Measurements from ENCODE around the gene FEM1B. TPM values are rescaled to one million over a fixed set of nuclear protein-coding genes. Genes with fewer than 3 reads are reported as not detected.

The FEM1B gene
- polyA plus RNA-seq, 3 donors = 21.5 to 26.4 (median 26.0) TPM

GRCh38 chr15:68241088-68241935 lies 36.2 kb upstream of the FEM1B start:
- peaks cover 0 to 2% (median 2%) of the 10 kb centered on the region in 3 donors for H3K27me3 Mint-ChIP-seq (ENCODE audit: low read depth in 3 of 3)
- H3K36me3 Mint-ChIP-seq = peaks cover 3% of the 10 kb centered on the region in 2 donors
- H3K4me3 Mint-ChIP-seq = no peak overlapping the region
- no peak for DNase-seq
- no peak overlapping the region for H3K9ac ChIP-seq (ENCODE audit: insufficient read depth, low read length, poor library complexity, severe bottlenecking)
- no peak overlapping the region for H2AFZ ChIP-seq (ENCODE audit: insufficient read depth, low read depth, low read length, poor library complexity, severe bottlenecking)
- H3K27me3 ChIP-seq (ENCODE audit: control insufficient read depth in 2 of 2, insufficient read depth in 2 of 2, low read length in 2 of 2) = no peaks in the 10 kb centered on the region
- no peak overlapping the region for H3K4me2 ChIP-seq (replicated peaks; ENCODE audit: extremely low read depth, low read length, poor library complexity, severe bottlenecking)
- no peaks in the 10 kb centered on the region for H3K36me3 ChIP-seq (replicated peaks in 1 of 2; ENCODE audit: control insufficient read depth in 1 of 2, insufficient read depth in 2 of 2, low read length in 2 of 2)
- intact Hi-C loops (cut with micrococcal nuclease) = no loop called here
- H4K20me1 ChIP-seq (ENCODE audit: insufficient read depth, low read length) = no peaks in the 10 kb centered on the region
- no peaks in the 10 kb centered on the region for H3K4me1 ChIP-seq (ENCODE audit: control insufficient read depth in 1 of 2, insufficient read depth in 2 of 2, low read length in 2 of 2)
- 100% methylated on average over 1 of the region's 5 CpGs for WGBS (ENCODE audit: insufficient coverage)
- H3K27ac Mint-ChIP-seq = no peak overlapping the region
- H3K4me3 ChIP-seq (replicated peaks in 1 of 3; ENCODE audit: low read depth in 2 of 3, low read length in 3 of 3) = no peak overlapping the region
- no peaks in the 10 kb centered on the region for H3K4me1 Mint-ChIP-seq
- H3K9me3 ChIP-seq (replicated peaks in 1 of 2; ENCODE audit: control insufficient read depth in 1 of 2, insufficient read depth in 1 of 2, low read length in 2 of 2) = peaks cover 10 to 17% of the 10 kb centered on the region in 2 donors
- TF ChIP-seq, protein P1, sequence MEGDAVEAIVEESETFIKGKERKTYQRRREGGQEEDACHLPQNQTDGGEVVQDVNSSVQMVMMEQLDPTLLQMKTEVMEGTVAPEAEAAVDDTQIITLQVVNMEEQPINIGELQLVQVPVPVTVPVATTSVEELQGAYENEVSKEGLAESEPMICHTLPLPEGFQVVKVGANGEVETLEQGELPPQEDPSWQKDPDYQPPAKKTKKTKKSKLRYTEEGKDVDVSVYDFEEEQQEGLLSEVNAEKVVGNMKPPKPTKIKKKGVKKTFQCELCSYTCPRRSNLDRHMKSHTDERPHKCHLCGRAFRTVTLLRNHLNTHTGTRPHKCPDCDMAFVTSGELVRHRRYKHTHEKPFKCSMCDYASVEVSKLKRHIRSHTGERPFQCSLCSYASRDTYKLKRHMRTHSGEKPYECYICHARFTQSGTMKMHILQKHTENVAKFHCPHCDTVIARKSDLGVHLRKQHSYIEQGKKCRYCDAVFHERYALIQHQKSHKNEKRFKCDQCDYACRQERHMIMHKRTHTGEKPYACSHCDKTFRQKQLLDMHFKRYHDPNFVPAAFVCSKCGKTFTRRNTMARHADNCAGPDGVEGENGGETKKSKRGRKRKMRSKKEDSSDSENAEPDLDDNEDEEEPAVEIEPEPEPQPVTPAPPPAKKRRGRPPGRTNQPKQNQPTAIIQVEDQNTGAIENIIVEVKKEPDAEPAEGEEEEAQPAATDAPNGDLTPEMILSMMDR (IDR thresholded peaks at IDR 0.05) = no peak
- H3K27ac ChIP-seq (ENCODE audit: low read depth in 1 of 2, low read length in 2 of 2) = no peak overlapping the region
- H3K79me2 ChIP-seq (ENCODE audit: insufficient read depth, low read length) = no peaks in the 10 kb centered on the region
- peaks cover 11 to 27% (median 21%) of the 10 kb centered on the region in 7 donors for H3K9me3 Mint-ChIP-seq

GRCh38 chr15:68244235-68244634 lies 33.3 kb upstream of the FEM1B start:
- Histone ChIP-seq H3K79me2 (ENCODE audit: insufficient read depth, low read length) (no peaks in the 10 kb centered on the region), H3K4me2 (replicated peaks; ENCODE audit: extremely low read depth, low read length, poor library complexity, severe bottlenecking) (no peak overlapping the region), H3K27me3 (ENCODE audit: control insufficient read depth in 2 of 2, insufficient read depth in 2 of 2, low read length in 2 of 2) (no peaks in the 10 kb centered on the region), H4K20me1 (ENCODE audit: insufficient read depth, low read length) (no peaks in the 10 kb centered on the region), H3K9me3 (replicated peaks in 1 of 2; ENCODE audit: control insufficient read depth in 1 of 2, insufficient read depth in 1 of 2, low read length in 2 of 2) (peaks cover 10 to 17% of the 10 kb centered on the region in 2 donors), H3K4me1 (ENCODE audit: control insufficient read depth in 1 of 2, insufficient read depth in 2 of 2, low read length in 2 of 2) (peaks cover 9 to 12% of the 10 kb centered on the region in 2 donors), H3K4me3 (replicated peaks in 1 of 3; ENCODE audit: low read depth in 2 of 3, low read length in 3 of 3) (no peak overlapping the region), H3K27ac (ENCODE audit: low read depth in 1 of 2, low read length in 2 of 2) (no peak overlapping the region), H3K9ac (ENCODE audit: insufficient read depth, low read length, poor library complexity, severe bottlenecking) (no peak overlapping the region), H2AFZ (ENCODE audit: insufficient read depth, low read depth, low read length, poor library complexity, severe bottlenecking) (no peak overlapping the region), H3K36me3 (replicated peaks in 1 of 2; ENCODE audit: control insufficient read depth in 1 of 2, insufficient read depth in 2 of 2, low read length in 2 of 2) (no peaks in the 10 kb centered on the region)
- no CpG with 5 or more reads among the region's 1 CpG for WGBS (ENCODE audit: insufficient coverage)
- Mint-ChIP-seq H3K36me3 (peaks cover 3% of the 10 kb centered on the region in 2 donors), H3K4me3 (no peak overlapping the region), H3K4me1 (peaks cover 9% of the 10 kb centered on the region), H3K9me3 (peaks cover 11 to 27% (median 21%) of the 10 kb centered on the region in 7 donors), H3K27ac (no peak overlapping the region), H3K27me3 (ENCODE audit: low read depth in 3 of 3) (peaks cover 0 to 2% (median 2%) of the 10 kb centered on the region in 3 donors)
- no peak for DNase-seq
- TF ChIP-seq, protein P1 (IDR thresholded peaks at IDR 0.05) = no peak
- intact Hi-C loops (cut with micrococcal nuclease) = no loop called here
